DOHH2 (cell line): ENCODE data around the gene WWTR1.

Experiments used
- H3F3A ChIP-seq: fragments of 200-600 bp; sonication (generic), shearing (Covaris generic); 2 replicates; pipeline ENCODE4 v1.6.0; 2016; ENCODE audit warnings: antibody characterized with exemption, mild to moderate bottlenecking; ENCODE audit not compliant: control insufficient read depth, insufficient read depth
- H3K27ac ChIP-seq: fragments of 200-600 bp; sonication (generic); 2 replicates; pipeline ENCODE4 v1.5.1; 2014; ENCODE audit warnings: low read depth, mild to moderate bottlenecking, low read length, moderate library complexity
- H3K27me3 ChIP-seq: fragments of 200-600 bp; sonication (generic); 2 replicates; pipeline ENCODE4 v1.6.1; 2014; ENCODE audit warnings: mild to moderate bottlenecking, low read length, mixed read lengths; ENCODE audit not compliant: control insufficient read depth
- H3K36me3 ChIP-seq: fragments of 200-600 bp; sonication (generic); 2 replicates; pipeline ENCODE4 v1.6.1; 2014; ENCODE audit warnings: mild to moderate bottlenecking, low read length, moderate library complexity, mixed read lengths; ENCODE audit not compliant: control insufficient read depth
- H3K4me1 ChIP-seq: fragments of 200-600 bp; sonication (generic); 2 replicates; pipeline ENCODE4 v1.6.1; 2014; ENCODE audit warnings: mild to moderate bottlenecking, low read length, mixed read lengths; ENCODE audit not compliant: control insufficient read depth
- H3K4me2 ChIP-seq: fragments of 200-600 bp; sonication (generic); 2 replicates; pipeline ENCODE4 v1.6.0; 2014; ENCODE audit warnings: mild to moderate bottlenecking, low read length, moderate library complexity
- H3K4me3 ChIP-seq: fragments of 200-600 bp; sonication (generic); 2 replicates; pipeline ENCODE4 v1.5.1; 2014; ENCODE audit warnings: mild to moderate bottlenecking, low read length, mixed read lengths
- H3K79me2 ChIP-seq: fragments of 200-600 bp; sonication (generic); 2 replicates; pipeline ENCODE4 v1.6.1; 2014; ENCODE audit warnings: mild to moderate bottlenecking, low read length, mixed read lengths; ENCODE audit not compliant: control insufficient read depth
- H3K9me2 ChIP-seq: fragments of 200-600 bp; sonication (generic); replicated peaks from 2 replicates; pipeline ENCODE4 v1.6.1; 2014; ENCODE audit warnings: mild to moderate bottlenecking, low read length, mixed read lengths; ENCODE audit not compliant: control insufficient read depth
- H3K9me3 ChIP-seq: fragments of 200-600 bp; sonication (generic); 2 replicates; pipeline ENCODE4 v1.6.1; 2014; ENCODE audit warnings: antibody characterized with exemption, low read length, mixed read lengths; ENCODE audit not compliant: control insufficient read depth, insufficient read depth
- H4K20me1 ChIP-seq: fragments of 200-600 bp; sonication (generic); 2 replicates; pipeline ENCODE4 v1.6.0; 2014; ENCODE audit warnings: low read depth, mild to moderate bottlenecking, antibody characterized with exemption, low read length, moderate library complexity; ENCODE audit not compliant: control insufficient read depth, insufficient read depth
- EZH2phosphoT487 ChIP-seq: fragments of 200-600 bp; sonication (generic); IDR thresholded peaks from 2 replicates; pipeline ENCODE4 v1.6.1; 2017; ENCODE audit warnings: borderline replicate concordance, mild to moderate bottlenecking, antibody characterized with exemption, low read length, moderate library complexity, mixed read lengths
- TF ChIP-seq, protein P1 (sequence below): fragments of 200-600 bp; sonication (generic); IDR thresholded peaks from one replicate; pipeline ENCODE4 v1.5.1; 2014; ENCODE audit warnings: antibody characterized with exemption, mild to moderate bottlenecking, low read depth, low read length; ENCODE audit not compliant: poor library complexity, severe bottlenecking

The WWTR1 gene

DNA sequence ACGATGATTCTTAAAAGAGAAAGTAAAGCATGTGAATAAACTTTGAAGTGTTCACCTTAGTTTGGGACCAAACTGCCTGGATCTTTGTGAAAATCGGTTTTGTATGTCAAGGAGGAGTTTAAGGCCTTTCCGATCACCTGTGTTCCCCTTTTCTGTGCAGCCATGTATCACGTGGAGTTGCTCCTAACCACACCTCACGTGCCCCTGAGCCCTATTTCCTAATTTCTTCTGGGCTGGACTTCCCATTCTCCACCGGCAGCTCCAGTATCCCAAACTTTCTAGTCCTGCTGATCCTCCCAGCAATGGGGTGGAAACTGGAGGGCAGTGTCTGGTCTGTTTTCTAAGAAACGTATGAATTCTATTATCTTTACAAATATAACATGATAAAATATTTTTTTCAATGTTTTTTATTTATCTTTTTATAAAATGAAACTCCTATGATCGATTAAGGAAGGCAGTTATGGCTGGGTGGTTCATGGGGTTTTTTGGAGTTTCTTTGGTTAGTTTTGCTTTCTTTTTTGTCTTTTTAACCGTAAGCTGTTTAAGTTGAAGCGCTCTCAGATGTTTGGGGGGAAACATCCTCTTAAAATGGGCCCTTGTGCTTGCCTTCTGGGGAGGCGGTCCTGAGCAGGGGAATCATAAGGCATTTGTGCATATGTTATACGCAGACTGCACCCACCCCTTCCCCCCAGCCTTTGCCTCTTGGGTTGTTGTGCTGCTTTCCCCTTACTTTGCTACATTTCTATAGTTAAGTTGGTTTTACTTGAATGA, 43.6 kb upstream of the WWTR1 start:
- Histone ChIP-seq H3K9me2 (no peaks in the 10 kb centered on the region), H3K9me3 (peaks cover 13% of the 10 kb centered on the region; the same call in 1 of the 2 replicates), H3K79me2 (no peaks in the 10 kb centered on the region), H3K27ac (no peak overlapping the region), H3K4me2 (no peak overlapping the region), H3K4me3 (no peak overlapping the region), H3K27me3 (peaks cover 3% of the 10 kb centered on the region; the same call in 1 of the 2 replicates), H4K20me1 (0 out of 2 replicates have a peak, but pooled peaks cover 2% of the 10 kb centered on the region), H3K4me1 (no peaks in the 10 kb centered on the region), H3F3A (no peaks in the 10 kb centered on the region), H3K36me3 (no peaks in the 10 kb centered on the region)
- TF ChIP-seq EZH2phosphoT487, result no peak
- TF ChIP-seq, protein P1, sequence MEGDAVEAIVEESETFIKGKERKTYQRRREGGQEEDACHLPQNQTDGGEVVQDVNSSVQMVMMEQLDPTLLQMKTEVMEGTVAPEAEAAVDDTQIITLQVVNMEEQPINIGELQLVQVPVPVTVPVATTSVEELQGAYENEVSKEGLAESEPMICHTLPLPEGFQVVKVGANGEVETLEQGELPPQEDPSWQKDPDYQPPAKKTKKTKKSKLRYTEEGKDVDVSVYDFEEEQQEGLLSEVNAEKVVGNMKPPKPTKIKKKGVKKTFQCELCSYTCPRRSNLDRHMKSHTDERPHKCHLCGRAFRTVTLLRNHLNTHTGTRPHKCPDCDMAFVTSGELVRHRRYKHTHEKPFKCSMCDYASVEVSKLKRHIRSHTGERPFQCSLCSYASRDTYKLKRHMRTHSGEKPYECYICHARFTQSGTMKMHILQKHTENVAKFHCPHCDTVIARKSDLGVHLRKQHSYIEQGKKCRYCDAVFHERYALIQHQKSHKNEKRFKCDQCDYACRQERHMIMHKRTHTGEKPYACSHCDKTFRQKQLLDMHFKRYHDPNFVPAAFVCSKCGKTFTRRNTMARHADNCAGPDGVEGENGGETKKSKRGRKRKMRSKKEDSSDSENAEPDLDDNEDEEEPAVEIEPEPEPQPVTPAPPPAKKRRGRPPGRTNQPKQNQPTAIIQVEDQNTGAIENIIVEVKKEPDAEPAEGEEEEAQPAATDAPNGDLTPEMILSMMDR, result no peak

DNA sequence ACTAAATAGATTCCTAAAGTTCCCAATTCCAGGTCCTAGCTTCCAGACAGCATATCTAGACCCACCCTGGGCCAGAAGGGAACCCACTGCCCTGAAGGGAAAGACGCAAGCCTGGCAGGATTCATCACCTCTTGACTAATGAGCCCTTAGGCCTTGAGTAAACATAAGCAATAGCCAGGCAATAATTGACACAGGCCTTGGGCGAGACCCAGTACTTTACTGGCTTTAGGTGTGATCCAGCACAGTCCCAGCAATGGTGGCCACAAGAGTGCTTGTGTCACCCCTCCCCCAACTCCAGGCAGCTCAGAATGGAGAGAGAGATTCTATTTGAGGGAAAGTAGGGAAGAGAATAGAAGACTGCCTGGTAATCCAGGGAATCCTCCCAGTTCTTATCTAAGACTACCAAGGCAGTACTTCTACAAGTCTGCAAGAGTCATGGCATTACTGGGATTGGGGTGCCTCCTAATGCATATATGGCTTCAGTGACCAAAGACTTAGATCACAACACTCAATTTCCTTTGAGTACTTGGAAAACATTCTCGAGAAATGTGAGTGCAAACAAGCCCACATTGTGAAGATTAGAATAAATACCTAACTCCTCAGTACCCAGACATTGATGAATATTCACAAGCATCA, 30.4 kb upstream of the WWTR1 start:
- no peak overlapping the region for H3K4me2 ChIP-seq
- TF ChIP-seq, protein P1, result no peak
- TF ChIP-seq EZH2phosphoT487, result no peak
- H3K36me3 ChIP-seq, result no peaks in the 10 kb centered on the region
- H3K27me3 ChIP-seq, result no peaks in the 10 kb centered on the region
- H3K27ac ChIP-seq, result no peak overlapping the region
- H3K4me3 ChIP-seq, result no peak overlapping the region
- no peaks in the 10 kb centered on the region for H3F3A ChIP-seq
- H3K9me2 ChIP-seq, result no peaks in the 10 kb centered on the region
- no peaks in the 10 kb centered on the region for H3K4me1 ChIP-seq
- no peaks in the 10 kb centered on the region for H3K9me3 ChIP-seq
- H4K20me1 ChIP-seq, result no peaks in the 10 kb centered on the region
- H3K79me2 ChIP-seq, result no peaks in the 10 kb centered on the region

DNA sequence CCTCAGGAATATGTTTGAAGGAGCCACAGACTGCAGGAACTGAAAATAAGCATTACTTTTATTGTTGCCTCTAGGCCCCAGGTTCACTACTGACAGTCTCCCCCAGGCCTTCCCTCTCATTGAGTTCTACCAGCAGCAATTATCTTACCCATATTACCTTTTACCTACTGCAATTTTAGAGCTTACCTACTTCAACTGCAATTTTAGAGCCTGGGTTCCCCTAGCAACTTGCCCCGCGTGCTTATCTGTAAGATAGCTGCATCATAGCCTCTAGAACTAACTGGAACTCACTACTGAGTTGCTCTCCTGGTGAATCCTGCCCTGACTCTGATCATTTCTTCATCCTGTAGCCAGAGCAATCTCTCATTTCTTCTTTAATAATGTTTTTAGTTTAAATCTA, 29.2 kb upstream of the WWTR1 start:
- no peak overlapping the region for H3K4me3 ChIP-seq
- H3K27me3 ChIP-seq, result no peaks in the 10 kb centered on the region
- no peaks in the 10 kb centered on the region for H3K9me2 ChIP-seq
- no peaks in the 10 kb centered on the region for H3K4me1 ChIP-seq
- no peaks in the 10 kb centered on the region for H3F3A ChIP-seq
- TF ChIP-seq, protein P1, result no peak
- TF ChIP-seq EZH2phosphoT487, result no peak
- H3K9me3 ChIP-seq, result no peaks in the 10 kb centered on the region
- H3K79me2 ChIP-seq, result no peaks in the 10 kb centered on the region
- H4K20me1 ChIP-seq, result no peaks in the 10 kb centered on the region
- H3K4me2 ChIP-seq, result no peak overlapping the region
- H3K27ac ChIP-seq, result no peak overlapping the region
- H3K36me3 ChIP-seq, result no peaks in the 10 kb centered on the region
